ENCODE data around the gene AMER3.

Gene AMER3

DNA sequence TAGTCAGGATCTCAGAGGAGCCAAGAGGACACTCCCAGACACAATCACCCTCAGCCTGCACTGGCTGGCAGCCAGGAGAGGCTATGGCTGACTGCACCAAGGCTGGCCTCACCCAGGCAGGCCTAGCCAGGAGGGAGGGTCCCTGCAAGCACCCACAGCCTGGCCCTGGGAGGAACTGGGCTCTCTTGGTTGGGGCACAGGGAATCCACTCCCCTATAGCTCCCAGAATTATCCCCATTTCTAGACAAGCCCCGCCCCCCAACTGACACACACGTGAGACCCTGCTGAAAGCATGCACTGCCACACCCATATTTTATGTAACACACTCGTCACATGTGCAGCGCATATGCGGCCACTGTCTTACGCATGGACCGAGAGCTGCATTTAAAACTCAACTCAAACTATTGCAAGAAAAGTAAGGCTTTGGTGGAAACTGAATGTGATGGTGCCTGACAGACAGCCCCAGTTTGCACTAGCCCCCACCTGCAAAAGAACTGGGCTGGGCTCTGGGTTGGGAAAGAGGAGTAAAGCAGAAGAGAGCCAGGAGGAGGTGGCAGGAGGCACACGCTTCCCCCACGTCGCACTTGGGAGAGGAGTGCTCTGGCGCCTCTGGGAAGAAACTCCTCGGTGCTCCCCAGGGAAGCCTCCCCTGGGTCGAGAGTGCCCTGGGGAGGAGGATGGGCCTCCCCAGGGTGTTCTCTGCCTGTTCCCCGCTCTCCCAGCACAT lies 52.5 kb downstream of the AMER3 start:
- DNase-seq (ENCODE audit: low read depth): no peak
- no peak overlapping the region for H3K4me3 ChIP-seq (ENCODE audit: low read depth, low read length)
- no peak for TF ChIP-seq CTCF (conservative IDR thresholded peaks at IDR 0.05; ENCODE audit: low read depth, low read length)

DNA sequence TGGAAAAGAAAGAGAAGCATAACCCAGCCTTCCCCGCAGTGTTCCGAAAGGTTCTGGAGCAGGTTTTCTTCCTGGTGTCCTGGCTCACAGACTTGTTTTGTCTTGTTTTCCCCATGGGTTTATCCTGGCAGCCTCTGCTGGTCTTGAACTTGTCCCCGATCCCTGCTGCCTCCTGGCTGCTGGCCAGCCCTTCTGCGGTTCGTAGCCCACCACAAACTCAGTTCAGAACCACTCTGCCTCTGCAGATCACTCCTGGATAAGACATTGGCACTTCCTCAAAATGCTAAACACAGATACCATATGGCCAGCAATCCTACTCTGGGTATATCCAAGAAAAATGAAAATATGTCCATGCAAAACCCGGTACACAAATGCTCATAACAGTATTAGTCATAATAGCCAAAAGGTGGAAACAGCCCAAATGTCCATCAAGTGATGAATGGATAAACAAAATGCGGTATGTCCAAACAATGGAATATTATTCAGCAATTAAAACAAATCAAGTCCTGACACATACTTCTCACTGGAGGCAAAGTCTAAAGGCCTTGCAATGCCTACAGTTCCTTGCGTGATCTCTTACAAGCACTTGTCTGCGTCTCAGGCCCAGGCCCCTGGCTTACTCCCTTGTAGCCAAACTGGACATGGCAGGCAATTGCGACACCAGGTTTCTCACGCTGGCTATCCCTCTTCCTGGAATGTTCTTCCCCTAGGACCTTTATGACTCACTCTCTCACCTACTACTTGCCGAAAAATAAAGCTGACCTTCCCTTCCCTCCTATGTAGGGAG lies 53.3 kb downstream of the AMER3 start:
- TF ChIP-seq CTCF (conservative IDR thresholded peaks at IDR 0.05; ENCODE audit: low read depth, low read length): no peak
- no peak for DNase-seq (ENCODE audit: low read depth)
- no peak overlapping the region for H3K4me3 ChIP-seq (ENCODE audit: low read depth, low read length)

- DNase-seq (ENCODE audit: low read depth): no peak
- no peak overlapping the region for H3K4me3 ChIP-seq (ENCODE audit: low read depth, low read length)
- no peak for TF ChIP-seq CTCF (conservative IDR thresholded peaks at IDR 0.05; ENCODE audit: low read depth, low read length)
These were observed 55.1 kb downstream of the AMER3 start for GRCh38 chr2:130810490-130810889.

- TF ChIP-seq CTCF (conservative IDR thresholded peaks at IDR 0.05; ENCODE audit: low read depth, low read length): no peak
- no peak overlapping the region for H3K4me3 ChIP-seq (ENCODE audit: low read depth, low read length)
- no peak for DNase-seq (ENCODE audit: low read depth)
These were observed 58.4 kb downstream of the AMER3 start for GRCh38 chr2:130813722-130814121.

DNA sequence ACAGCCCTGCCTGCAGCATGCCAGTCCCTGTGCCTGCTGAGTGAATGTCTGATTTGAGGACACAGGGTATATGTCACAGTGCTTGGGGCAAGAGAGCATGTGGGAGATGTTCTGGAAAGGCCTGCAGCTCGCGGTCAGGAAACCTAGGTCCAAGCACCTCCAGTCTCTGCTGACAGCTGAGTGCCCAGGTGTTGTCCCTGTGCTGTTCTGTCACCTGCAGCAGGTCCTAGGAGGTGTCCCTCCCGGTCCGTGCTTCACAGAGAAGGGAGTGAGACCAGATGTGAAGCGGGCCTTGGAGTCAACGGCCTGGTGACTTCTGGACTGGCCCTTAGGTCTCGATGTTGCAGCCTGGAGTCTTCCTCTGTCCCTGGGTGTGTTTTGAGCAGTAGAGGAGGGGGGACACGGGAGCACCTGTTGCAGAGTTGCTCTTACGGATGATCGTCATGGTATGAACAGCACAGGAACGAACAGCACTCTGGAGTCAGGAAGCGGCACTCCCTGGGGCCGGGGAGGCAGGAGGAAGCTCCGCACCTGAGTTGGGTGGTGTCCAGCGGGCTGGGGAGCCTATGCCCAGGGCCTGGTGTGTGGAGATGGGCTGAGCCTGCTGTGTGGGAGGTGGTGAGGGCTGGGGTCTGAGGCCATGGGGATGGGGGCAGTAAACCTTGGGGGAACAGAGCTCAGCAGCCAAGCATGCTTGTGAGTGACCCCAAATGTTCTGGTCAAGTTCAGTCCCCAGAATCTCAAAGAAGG lies 59.8 kb downstream of the AMER3 start:
- no peak for DNase-seq (ENCODE audit: low read depth)
- no peak for TF ChIP-seq CTCF (conservative IDR thresholded peaks at IDR 0.05; ENCODE audit: low read depth, low read length)
- H3K4me3 ChIP-seq (ENCODE audit: low read depth, low read length): no peak overlapping the region

Data from choroid plexus epithelial cell (primary cell).